HG03457 (cell line): ENCODE data around the gene NDUFAB1.
"Not testable (repeated sequence)": the region's sequence is repeated elsewhere in the genome, so short reads cannot be mapped to it uniquely, and the experiment has no call there.

Experiments
- ATAC-seq: cut with Tn5 transposase; IDR thresholded peaks from one replicate; pipeline ENCODE4 v1.9.1; 2021; ENCODE audit warnings: moderate number of reproducible peaks; ENCODE audit not compliant: unreplicated experiment

The NDUFAB1 gene

GRCh38 chr16:23595951-23596720 is at the start of gene NDUFAB1:
Gene NDUFAB1, minus strand, starts transcription at chr16:23596316. Its CDS starts 26 bp downstream, at chr16:23596290.
- peak; percentile 78 for ATAC-seq

- ATAC-seq: no peak
These were observed 46.2 kb upstream of the NDUFAB1 start for GRCh38 chr16:23642246-23642774.

- ATAC-seq: peak; percentile 86
These were observed 45.0 kb upstream of the NDUFAB1 start, which contains the start of the genes DCTN5 and PALB2 for GRCh38 chr16:23640931-23641765. Gene DCTN5, plus strand, starts transcription at chr16:23641466. Its CDS starts 77 bp downstream, at chr16:23641543. Gene PALB2, minus strand, starts transcription at chr16:23641310. Its CDS starts 153 bp downstream, at chr16:23641157.

GRCh38 chr16:23640615-23640930 is 44.5 kb upstream of the NDUFAB1 start:
- no peak for ATAC-seq

GRCh38 chr16:23635958-23636357 is 39.8 kb upstream of the NDUFAB1 start:
- ATAC-seq: no peak

GRCh38 chr16:23634461-23635036 is 38.4 kb upstream of the NDUFAB1 start:
- no peak for ATAC-seq

GRCh38 chr16:23631874-23632273 is 35.8 kb upstream of the NDUFAB1 start:
- ATAC-seq: not testable (repeated sequence)

GRCh38 chr16:23629516-23629915 is 33.4 kb upstream of the NDUFAB1 start:
- ATAC-seq: no peak

GRCh38 chr16:23624092-23624491 is 28.0 kb upstream of the NDUFAB1 start:
- no peak for ATAC-seq

- ATAC-seq: no peak
These were observed 19.7 kb upstream of the NDUFAB1 start for GRCh38 chr16:23615805-23616204.

GRCh38 chr16:23611936-23612335 is 15.8 kb upstream of the NDUFAB1 start:
- ATAC-seq: no peak

- not testable (repeated sequence) for ATAC-seq
These were observed 14.8 kb upstream of the NDUFAB1 start for GRCh38 chr16:23610905-23611304.

- no peak for ATAC-seq
These were observed 13.8 kb upstream of the NDUFAB1 start for GRCh38 chr16:23609929-23610328.

- ATAC-seq: no peak
These were observed 12.1 kb upstream of the NDUFAB1 start for GRCh38 chr16:23608194-23608593.

GRCh38 chr16:23607726-23608125 is 11.6 kb upstream of the NDUFAB1 start:
- ATAC-seq: no peak

- no peak for ATAC-seq
These were observed 1.1 kb upstream of the NDUFAB1 start for GRCh38 chr16:23597003-23597756.

- ATAC-seq: no peak
These were observed 718 bp downstream of the NDUFAB1 start for GRCh38 chr16:23595246-23595950.

- ATAC-seq: no peak
These were observed 1.9 kb downstream of the NDUFAB1 start for GRCh38 chr16:23594186-23594585.

GRCh38 chr16:23590181-23590580 is 5.9 kb downstream of the NDUFAB1 start:
- ATAC-seq: no peak

- ATAC-seq: no peak
These were observed 8.4 kb downstream of the NDUFAB1 start for GRCh38 chr16:23587726-23588125.
